Fibroblast of skin of scalp (primary cell): Measurements from ENCODE around the gene TSC2. TPM values are rescaled to one million over a fixed set of nuclear protein-coding genes. Genes with fewer than 3 reads are reported as not detected.

Experiments used
- DNase-seq: peaks from one replicate; pipeline ENCODE4 v3.0.0-alpha.2; 2013
- polyA plus RNA-seq, 2 experiments: library from polyadenylated mRNA; unstranded; fragments of 120-200 nt; gene quantifications; one replicate each; pipeline ENCODE4 v1.2.1, GENCODE V29; 2013; ENCODE audit not compliant: insufficient read length in 2 of 2

The TSC2 gene
- 101 TPM for polyA plus RNA-seq (2013, experiment 1 of 2; ENCODE audit: insufficient read length)
- 94.7 TPM for polyA plus RNA-seq (2013, experiment 2 of 2; ENCODE audit: insufficient read length)

- peak; percentile 96 for DNase-seq
Observed at GRCh38 chr16:2047330-2048115, at the start of gene TSC2, which contains the start of gene NTHL1. Gene TSC2 (plus strand): TSS chr16:2047985. CDS start chr16:2048616, 631 bp downstream. Gene NTHL1 (minus strand): TSS chr16:2047834. CDS start chr16:2047823, 11 bp downstream.

- DNase-seq, result no peak
Observed at GRCh38 chr16:1998360-1998835, 49.4 kb upstream of the TSC2 start.

- DNase-seq, result no peak
Observed at GRCh38 chr16:1998852-1999801, 48.7 kb upstream of the TSC2 start.

GRCh38 chr16:1999866-2000514 is 47.8 kb upstream of the TSC2 start:
- DNase-seq, result no peak

GRCh38 chr16:2001035-2001434 is 46.8 kb upstream of the TSC2 start:
- no peak for DNase-seq

- no peak for DNase-seq
Observed at GRCh38 chr16:2001456-2002355, 46.1 kb upstream of the TSC2 start.

- no peak for DNase-seq
Observed at GRCh38 chr16:2002406-2003230, 45.2 kb upstream of the TSC2 start.

- DNase-seq, result no peak
Observed at GRCh38 chr16:2003231-2003826, 44.5 kb upstream of the TSC2 start.

- peak; percentile 85 for DNase-seq
Observed at GRCh38 chr16:2003827-2004641, 43.8 kb upstream of the TSC2 start.

- no peak for DNase-seq
Observed at GRCh38 chr16:2004795-2005517, 42.8 kb upstream of the TSC2 start.

- no peak for DNase-seq
Observed at GRCh38 chr16:2005646-2006045, 42.1 kb upstream of the TSC2 start.

- DNase-seq, result no peak
Observed at GRCh38 chr16:2006317-2006716, 41.5 kb upstream of the TSC2 start.

- DNase-seq, result no peak
Observed at GRCh38 chr16:2007081-2007836, 40.5 kb upstream of the TSC2 start.

GRCh38 chr16:2008009-2008526 is 39.7 kb upstream of the TSC2 start:
- peak; percentile 55 for DNase-seq

GRCh38 chr16:2008631-2009163 is 39.1 kb upstream of the TSC2 start:
- DNase-seq, result peak; percentile 11

- no peak for DNase-seq
Observed at GRCh38 chr16:2009164-2009711, 38.5 kb upstream of the TSC2 start.
